MM.1S (cell line): ENCODE results near the gene PTGDR.

Experiments
- EZH2 ChIP-seq: fragments of 300-600 bp; sonication (generic); optimal IDR thresholded peaks from 2 replicates; pipeline ENCODE3; 2017; ENCODE audit warnings: low read depth, mild to moderate bottlenecking, antibody characterized with exemption, low read length, mixed read lengths
- TF ChIP-seq, protein P1 (sequence below): fragments of 300-600 bp; sonication (generic); IDR thresholded peaks from 2 replicates; pipeline ENCODE4 v1.5.1; 2016; ENCODE audit warnings: antibody characterized with exemption, low read length, mixed read lengths

DNA sequence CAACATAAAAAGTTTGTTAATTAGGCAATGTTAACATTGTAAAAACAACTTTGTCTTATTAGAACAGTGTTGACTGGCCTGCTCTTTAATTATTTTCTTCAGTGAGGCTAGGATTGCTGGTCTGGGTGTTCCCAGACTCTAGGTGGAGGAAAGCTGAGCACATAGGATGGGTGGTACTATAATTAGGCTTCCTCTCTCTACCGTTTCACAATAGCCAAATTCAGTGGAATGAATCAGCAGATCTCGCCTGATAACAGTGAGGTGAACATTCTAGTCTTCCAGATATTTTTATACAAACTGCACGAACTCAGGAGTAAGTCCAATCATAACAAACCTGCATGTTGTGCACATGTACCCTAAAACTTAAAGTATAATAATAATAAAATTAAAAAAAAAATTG is 11.9 kb downstream of the PTGDR start:
- TF ChIP-seq, protein P1, sequence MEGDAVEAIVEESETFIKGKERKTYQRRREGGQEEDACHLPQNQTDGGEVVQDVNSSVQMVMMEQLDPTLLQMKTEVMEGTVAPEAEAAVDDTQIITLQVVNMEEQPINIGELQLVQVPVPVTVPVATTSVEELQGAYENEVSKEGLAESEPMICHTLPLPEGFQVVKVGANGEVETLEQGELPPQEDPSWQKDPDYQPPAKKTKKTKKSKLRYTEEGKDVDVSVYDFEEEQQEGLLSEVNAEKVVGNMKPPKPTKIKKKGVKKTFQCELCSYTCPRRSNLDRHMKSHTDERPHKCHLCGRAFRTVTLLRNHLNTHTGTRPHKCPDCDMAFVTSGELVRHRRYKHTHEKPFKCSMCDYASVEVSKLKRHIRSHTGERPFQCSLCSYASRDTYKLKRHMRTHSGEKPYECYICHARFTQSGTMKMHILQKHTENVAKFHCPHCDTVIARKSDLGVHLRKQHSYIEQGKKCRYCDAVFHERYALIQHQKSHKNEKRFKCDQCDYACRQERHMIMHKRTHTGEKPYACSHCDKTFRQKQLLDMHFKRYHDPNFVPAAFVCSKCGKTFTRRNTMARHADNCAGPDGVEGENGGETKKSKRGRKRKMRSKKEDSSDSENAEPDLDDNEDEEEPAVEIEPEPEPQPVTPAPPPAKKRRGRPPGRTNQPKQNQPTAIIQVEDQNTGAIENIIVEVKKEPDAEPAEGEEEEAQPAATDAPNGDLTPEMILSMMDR, result no peak
- no peak for TF ChIP-seq EZH2
